ENCODE results near the gene ZDHHC14.
"Not testable (repeated sequence)": the region's sequence is repeated elsewhere in the genome, so short reads cannot be mapped to it uniquely, and the experiment has no call there.

ZDHHC14 gene

GRCh38 chr6:157587127-157587926 is 206.3 kb downstream of the ZDHHC14 start:
- no peak overlapping the region for H3K4me3 ChIP-seq (ENCODE audit: low read depth, low read length)
- no peak for DNase-seq (ENCODE audit: low read depth, low spot score)
- ChIA-PET POLR2A (no interaction called here), CTCF (interaction anchor here (1.3 kb wide), 1 partner anchor 18 kb away, joined by 3 read pairs; no protein-coding TSS in a partner anchor)
- no peak for TF ChIP-seq CTCF (IDR thresholded peaks at IDR 0.05; ENCODE audit: insufficient read depth, low read length, missing control alignments)

- POLR2A ChIA-PET; CTCF ChIA-PET; H3K4me3 ChIP-seq (ENCODE audit: low read depth, low read length); DNase-seq (ENCODE audit: low read depth, low spot score): not testable (repeated sequence)
Observed at GRCh38 chr6:157590654-157591053, 209.7 kb downstream of the ZDHHC14 start.

- no peak for DNase-seq (ENCODE audit: low read depth, low spot score)
- no peak overlapping the region for H3K4me3 ChIP-seq (ENCODE audit: low read depth, low read length)
- CTCF ChIA-PET: interaction anchor here (0.8 kb wide), 1 partner anchor 272 kb away, joined by 3 read pairs; no protein-coding TSS in a partner anchor
- TF ChIP-seq CTCF (IDR thresholded peaks at IDR 0.05; ENCODE audit: insufficient read depth, low read length, missing control alignments): no peak
- POLR2A ChIA-PET: no interaction called here
Observed at GRCh38 chr6:157592541-157592940, 211.6 kb downstream of the ZDHHC14 start.

- ChIA-PET CTCF (interaction anchor here (1.4 kb wide), 1 partner anchor 74 kb away, joined by 4 read pairs; no protein-coding TSS in a partner anchor), POLR2A (no interaction called here)
- no peak for DNase-seq (ENCODE audit: low read depth, low spot score)
- TF ChIP-seq CTCF (IDR thresholded peaks at IDR 0.05; ENCODE audit: insufficient read depth, low read length, missing control alignments): no peak
- no peak overlapping the region for H3K4me3 ChIP-seq (ENCODE audit: low read depth, low read length)
Observed at GRCh38 chr6:157592980-157593379, 212.0 kb downstream of the ZDHHC14 start.

GRCh38 chr6:157593596-157593995 is 212.6 kb downstream of the ZDHHC14 start:
- no peak overlapping the region for H3K4me3 ChIP-seq (ENCODE audit: low read depth, low read length)
- DNase-seq (ENCODE audit: low read depth, low spot score): no peak
- ChIA-PET CTCF (interaction anchor here (1.4 to 5.8 kb wide), 3 partner anchors 73 to 277 kb away, joined by 3 to 62 read pairs (median 4); no protein-coding TSS in a partner anchor), POLR2A (no interaction called here)
- no peak for TF ChIP-seq CTCF (IDR thresholded peaks at IDR 0.05; ENCODE audit: insufficient read depth, low read length, missing control alignments)

GRCh38 chr6:157594292-157594691 is 213.3 kb downstream of the ZDHHC14 start:
- POLR2A ChIA-PET: no interaction called here
- DNase-seq (ENCODE audit: low read depth, low spot score): no peak
- CTCF ChIA-PET: interaction anchor here (1.4 to 5.8 kb wide), 3 partner anchors 73 to 278 kb away, joined by 3 to 62 read pairs (median 4); no protein-coding TSS in a partner anchor

More at GRCh38 chr6:157594292-157594691, 213.3 kb downstream of the ZDHHC14 start:
- no peak overlapping the region for H3K4me3 ChIP-seq (ENCODE audit: low read depth, low read length)
- TF ChIP-seq CTCF (IDR thresholded peaks at IDR 0.05; ENCODE audit: insufficient read depth, low read length, missing control alignments): no peak

Measured in AG04449 (cell line).